Embryonic facial prominence (tissue), 1 donor: ENCODE results near the gene SHLD1.
"Not testable (repeated sequence)": the region's sequence is repeated elsewhere in the genome, so short reads cannot be mapped to it uniquely, and the experiment has no call there.

Source experiments
- DNase-seq: peaks from one replicate; pipeline ENCODE4 v3.0.0-alpha.2; 2016; ENCODE audit errors: extremely low spot score

SHLD1 gene

GRCh38 chr20:5781367-5781766 lies 31.2 kb downstream of the SHLD1 start:
- not testable (repeated sequence) for DNase-seq

GRCh38 chr20:5781798-5782750 lies 31.9 kb downstream of the SHLD1 start:
- no peak for DNase-seq

GRCh38 chr20:5784735-5785134 lies 34.5 kb downstream of the SHLD1 start:
- DNase-seq = no peak

DNA sequence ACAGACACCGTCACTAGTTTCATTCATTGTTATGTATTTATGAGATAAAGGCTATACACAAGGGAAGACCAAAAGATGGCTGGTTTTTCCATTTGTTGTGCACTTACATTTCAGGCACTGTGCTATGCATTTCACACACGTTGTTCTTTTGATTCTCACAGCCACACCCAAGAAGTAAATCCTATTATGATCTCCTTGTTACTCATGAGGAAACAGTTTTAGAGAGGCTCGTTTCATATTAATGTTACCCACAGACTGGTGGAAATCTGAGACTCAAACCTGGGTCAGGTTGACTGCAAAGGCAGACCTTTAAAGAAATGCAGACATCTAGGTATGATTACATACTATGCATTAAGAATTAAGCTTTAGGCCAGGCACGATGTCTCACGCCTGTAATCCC lies 34.9 kb downstream of the SHLD1 start:
- no peak for DNase-seq

DNA sequence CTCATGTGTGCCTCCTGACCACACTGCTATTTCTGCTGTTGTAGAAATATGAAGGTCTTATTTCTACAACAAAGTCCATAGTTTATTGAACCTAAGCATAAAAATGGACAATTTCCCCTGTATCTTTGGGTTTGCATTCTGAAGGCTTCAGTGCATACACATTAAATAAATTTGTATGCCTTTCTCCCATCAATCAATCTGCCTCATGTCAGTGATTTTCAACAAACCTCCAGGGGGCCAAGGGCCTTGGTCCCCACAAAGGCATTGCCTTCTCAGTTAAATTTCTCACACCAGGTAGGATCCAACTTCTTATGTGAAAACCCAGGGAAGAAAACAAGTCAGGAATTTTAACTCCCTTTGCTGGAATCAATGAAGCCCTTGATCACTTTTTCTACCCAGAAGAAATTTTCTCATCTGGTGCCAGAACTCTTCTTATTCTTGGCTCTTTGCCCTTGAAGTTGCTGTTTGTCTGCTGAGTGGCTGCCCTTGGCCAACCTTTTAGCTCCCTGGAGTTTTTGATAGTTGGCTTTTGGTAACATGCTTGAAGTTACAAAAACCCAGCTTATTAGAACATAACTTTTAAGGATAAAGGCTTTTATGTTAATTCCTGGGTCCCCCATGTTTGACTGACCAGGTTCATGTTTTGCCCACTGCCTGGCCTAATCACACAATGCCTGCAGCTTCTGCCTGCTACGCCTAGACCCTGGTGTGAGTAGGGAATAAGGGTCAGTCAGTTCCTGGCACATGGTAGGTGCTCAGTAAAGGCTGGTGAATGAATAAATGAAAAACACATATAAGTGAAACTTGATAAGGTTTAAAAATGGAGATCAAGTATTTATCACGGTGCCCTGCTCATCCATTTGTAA lies 37.0 kb downstream of the SHLD1 start:
- DNase-seq = no peak

GRCh38 chr20:5787796-5788165 lies 37.6 kb downstream of the SHLD1 start:
- DNase-seq = no peak

GRCh38 chr20:5788385-5788895 lies 38.2 kb downstream of the SHLD1 start:
- peak; percentile 82 for DNase-seq

DNA sequence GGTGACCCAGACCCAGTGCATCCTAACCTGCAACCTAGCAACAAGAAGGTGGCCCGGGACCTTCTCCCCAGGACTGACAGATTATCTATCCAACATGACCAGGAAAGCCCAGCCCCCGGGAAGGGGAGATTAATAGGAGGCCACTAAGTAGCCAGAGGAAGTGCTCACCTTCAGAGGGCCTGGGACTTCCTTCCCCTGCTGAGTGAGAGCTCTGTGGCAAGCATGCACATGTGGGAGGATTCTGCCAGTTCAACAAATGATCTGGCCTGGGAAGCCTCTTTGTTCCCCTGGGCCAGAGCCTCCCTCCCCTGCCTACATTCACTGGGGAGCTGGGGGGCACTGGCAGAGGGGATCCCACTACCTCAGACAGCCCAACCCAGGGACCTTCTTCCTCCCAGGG lies 39.6 kb downstream of the SHLD1 start:
- no peak for DNase-seq

GRCh38 chr20:5793916-5794315 lies 43.7 kb downstream of the SHLD1 start:
- DNase-seq = no peak

DNA sequence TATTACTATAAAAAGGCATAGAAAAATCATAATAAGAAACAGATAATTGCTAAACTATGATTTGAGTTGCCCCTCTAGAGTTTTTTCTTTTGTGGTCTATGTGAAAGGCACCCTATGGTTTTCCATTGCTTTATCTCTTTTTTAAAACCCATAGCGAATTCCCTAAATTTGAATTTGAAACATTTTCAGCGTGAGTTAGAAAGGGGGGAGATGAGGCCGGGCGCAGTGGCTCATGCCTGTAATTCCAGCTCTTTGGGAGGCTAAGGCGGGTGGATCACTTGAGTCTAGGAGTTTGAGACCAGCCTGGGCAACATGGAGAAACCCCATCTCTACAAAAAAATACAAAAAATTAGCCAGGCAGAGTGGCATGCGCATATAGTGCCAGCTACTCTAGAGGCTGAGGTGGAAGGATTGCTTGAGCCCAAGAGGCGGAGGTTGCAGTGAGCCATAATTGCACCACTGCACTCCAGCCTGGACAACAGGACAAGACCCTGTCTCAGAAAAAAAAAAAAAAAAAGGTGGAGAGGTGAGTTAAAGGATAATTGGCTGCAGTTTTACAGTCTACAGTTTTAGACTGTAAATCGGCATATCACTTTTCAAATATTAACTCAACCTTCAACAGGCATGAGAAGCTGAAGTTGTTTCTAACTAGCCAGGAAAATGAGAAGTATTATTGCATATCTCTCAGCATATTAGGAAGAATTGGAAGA lies 46.3 kb downstream of the SHLD1 start:
- no peak for DNase-seq

DNA sequence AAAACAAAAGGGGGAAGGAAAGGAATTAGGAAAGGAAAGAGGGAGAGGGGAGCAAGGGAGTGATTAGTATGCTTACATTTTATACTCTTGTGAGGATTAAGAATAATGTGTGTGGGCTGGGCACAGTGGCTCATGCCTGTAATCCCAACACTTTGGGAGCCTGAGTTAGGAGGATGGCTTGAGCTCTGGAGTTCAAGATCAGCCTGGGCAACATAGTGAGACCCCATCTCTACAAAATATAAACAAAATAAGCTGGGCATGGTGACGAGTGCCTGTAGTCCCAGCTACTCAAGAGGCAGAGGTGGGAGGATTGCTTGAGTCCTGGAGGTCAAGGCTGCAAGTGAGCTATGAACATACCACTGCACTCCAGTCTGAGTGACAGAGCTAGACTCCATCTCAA lies 47.0 kb downstream of the SHLD1 start:
- no peak for DNase-seq

DNA sequence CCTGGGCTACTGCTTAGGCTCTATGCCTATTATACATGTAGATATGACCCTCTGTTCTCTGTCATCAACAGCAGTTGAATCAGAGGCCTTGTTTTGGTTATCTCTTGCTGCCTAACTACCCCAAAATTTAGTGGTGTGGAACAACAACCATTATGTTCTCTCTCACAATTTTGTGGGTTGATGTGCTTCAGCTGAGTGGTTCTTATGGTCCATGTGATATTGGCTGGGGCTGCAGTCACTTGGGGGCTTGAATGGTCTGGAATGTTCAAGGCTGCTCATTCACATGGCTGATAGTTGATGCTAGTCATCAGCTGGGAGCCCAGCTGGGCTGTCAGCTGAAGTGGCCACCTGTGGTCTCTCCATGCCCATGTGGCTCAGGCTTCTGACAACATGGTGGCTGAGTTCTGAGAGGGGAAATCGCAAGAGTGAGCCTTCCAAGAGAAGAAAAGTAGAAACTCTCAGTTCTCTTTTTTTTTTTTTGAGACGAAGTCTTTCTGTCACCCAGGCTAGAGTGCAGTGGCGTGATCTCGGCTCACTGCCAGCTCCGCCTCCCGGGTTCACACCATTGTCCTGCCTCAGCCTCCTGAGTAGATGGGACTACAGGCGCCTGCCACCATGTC lies 47.8 kb downstream of the SHLD1 start:
- DNase-seq = no peak

DNA sequence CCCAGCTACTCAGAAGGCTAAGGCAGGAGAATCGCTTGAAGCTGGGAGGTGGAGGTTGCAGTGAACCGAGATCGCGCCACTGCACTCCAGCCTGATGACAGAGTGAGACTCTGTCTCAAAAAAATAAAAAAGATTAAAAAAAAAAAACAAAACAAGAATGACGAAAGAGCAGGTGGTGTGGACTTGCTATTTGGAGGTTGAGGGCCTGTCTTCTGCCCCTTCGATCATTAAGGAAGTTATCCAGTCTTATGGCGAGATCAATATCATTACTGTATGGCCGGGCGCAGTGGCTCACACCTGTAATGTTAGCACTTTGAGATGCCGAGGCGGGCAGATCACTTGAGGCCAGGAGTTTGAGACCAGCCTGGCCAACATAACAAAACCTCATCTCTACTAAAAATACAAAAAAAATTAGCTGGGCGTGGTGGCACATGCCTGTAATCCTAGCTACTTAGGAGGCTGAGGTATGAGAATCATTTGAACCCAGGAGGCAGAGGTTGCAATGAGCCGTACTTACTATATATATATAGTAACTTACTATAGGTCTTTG lies 53.6 kb downstream of the SHLD1 start:
- DNase-seq = not testable (repeated sequence)

GRCh38 chr20:5806457-5807263 lies 56.5 kb downstream of the SHLD1 start:
- no peak for DNase-seq

DNA sequence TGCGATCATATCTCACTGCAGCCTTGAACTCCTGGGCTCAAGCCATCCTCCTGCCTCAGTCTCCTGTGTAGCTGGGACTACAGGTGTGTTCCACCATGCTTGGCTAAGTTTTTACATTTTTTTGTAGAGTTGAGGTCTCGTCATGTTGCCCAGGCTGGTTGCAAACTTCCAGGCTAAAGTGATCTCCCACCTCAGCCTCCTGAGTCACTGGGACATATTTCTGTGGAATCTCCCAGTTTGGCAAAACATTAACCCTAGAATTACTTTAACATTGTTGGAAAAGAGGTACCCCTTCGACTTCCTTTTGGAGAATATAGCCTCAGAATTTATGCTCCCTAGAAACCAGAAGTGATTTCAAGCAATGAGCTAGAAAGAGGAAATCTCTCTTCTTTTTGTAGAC lies 57.2 kb downstream of the SHLD1 start:
- no peak for DNase-seq

DNA sequence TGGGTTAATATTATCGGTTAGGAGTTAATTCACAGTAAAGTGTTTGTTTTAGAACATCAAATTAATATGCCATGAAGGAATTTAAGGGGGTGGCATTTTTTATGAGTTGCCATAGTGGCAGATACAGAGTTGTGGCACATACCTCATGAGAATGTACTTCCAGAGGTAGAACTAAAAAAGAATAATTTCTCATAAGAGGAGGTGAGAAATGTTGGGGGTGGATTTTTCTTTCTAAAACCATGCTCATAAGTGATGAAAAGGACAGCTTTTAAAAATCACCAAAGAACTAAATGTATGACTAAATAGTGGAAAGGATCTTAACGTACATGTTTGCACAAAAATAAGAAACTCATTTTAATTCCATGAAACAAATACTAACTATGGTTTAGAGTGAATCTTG lies 58.7 kb downstream of the SHLD1 start:
- no peak for DNase-seq

DNA sequence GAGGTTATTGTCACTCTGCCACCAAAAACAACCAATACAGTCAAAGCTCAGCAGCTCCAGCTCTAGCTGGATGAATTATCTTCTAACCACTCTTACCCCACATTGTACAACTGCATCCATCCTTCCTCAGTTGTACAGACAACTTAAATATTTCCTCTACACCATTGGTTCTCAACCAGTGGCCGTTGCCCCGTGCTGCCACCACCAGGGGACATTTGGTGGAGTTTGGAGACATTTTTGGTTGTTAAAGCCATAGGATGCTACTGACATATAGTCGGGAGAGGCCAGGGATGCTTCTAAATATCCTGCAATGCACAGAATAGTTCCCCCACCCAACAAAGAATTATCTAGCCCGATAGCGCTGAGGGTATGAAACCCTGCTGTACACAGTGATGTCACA lies 59.3 kb downstream of the SHLD1 start:
- DNase-seq = no peak

- no peak for DNase-seq
Observed at GRCh38 chr20:5810800-5811422, 60.7 kb downstream of the SHLD1 start.

DNA sequence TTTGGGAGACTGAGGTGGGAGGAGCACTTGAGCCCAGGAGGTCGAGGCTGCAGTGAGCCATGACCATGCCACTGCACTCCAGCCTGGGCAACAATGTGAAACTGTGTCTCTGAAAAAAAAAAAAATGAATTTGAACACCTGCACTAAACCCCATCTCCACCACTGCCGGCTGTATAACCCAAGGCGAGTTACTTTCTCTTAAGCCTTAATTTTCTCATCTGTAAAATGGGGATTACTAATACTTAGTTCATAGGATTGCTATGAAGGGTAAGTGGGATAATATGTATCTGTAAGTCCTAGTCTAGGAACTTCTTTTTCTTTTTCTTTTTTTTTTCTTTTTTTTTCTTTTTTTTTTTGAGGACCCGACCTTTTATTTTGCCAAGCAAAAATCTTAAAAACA lies 61.5 kb downstream of the SHLD1 start:
- no peak for DNase-seq

DNA sequence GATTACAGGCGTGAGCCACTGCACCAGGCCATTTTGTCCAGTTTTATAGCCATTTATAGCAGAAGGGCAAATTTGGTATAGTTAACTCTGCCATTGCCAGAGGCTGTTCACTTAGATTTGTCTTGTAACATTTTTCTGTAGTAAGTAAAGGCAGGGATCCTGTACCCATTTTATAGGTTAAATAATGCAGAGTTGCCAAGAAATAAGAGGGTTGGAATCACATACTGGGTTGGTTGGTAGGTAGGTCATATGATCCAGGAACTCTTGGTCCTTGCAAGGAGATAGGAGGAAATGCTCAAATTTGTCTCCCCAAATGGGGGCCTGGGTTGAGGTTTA lies 68.1 kb downstream of the SHLD1 start:
- no peak for DNase-seq
